ENCODE data around the gene GRAMD1C. TPM values are rescaled to one million over a fixed set of nuclear protein-coding genes. Genes with fewer than 3 reads are reported as not detected.
"Not testable (repeated sequence)": the region's sequence is repeated elsewhere in the genome, so short reads cannot be mapped to it uniquely, and the experiment has no call there.

The GRAMD1C gene
- total RNA-seq, 2 donors from 2014 or later: 1.4 to 3.0 TPM

DNA sequence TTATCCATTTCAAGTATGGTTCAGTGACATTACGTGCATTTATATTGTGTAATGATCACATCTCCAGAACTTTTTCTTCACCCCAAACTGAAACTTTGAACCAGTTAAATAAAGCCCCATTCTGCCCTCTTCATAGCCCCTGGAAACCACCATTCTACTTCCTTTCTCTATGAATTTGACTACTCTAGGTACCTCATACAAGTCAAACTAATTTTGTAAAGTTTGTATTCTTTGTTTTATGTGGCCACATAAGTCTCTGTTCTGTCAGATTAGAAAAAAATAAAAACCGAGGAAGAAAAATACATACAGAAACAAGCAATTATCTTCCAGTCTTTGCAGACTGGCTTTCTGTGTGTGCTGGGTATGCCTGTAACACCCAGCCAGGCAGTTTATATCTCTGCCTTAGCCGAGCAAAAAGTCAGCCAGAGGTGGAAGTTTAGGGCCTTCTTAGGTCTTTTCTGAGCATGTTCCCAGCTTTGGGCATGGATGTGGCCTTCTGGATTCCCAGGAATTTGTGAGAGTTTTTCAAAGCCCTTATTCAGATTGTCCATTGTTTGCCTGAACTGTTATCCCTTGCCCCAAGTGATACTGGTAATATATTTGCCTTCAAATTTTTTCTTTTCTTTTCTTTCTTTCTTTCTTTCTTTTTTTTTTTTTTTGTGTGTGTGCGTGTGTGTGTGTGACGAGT, 6.0 kb upstream of the GRAMD1C start:
- H3K27ac Mint-ChIP-seq: no peak overlapping the region
- ATAC-seq (replicated peaks in 1 of 2): peak; percentile 73 to 88
- peaks cover 2 to 7% of the 10 kb centered on the region in 2 donors for H3K9me3 Mint-ChIP-seq

DNA sequence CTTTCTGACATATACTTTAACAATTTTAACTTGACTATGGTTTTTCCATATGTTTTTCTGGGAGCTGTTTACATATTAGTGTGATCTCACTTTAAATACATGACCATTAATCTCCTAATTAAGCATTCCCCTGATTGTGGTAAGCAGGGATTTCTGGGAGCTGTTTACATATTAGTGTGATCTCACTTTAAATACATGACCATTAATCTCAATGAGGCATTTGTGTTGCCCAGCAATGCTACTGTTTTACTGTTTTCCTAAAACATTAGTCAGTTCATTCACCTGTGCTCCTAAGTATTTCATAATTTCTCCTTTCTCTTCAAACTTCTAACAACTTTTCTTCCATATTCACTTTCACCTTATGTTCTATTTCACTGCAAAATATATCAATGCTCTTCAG, 3.6 kb upstream of the GRAMD1C start:
- no peak overlapping the region for H3K27ac Mint-ChIP-seq
- H3K36me3 Mint-ChIP-seq (ENCODE audit: insufficient read depth in 2 of 2): peaks cover 0 to 2% of the 10 kb centered on the region in 2 donors
- peaks cover 17% of the 10 kb centered on the region for H3K4me1 Mint-ChIP-seq (ENCODE audit: low read depth)
- H3K27me3 Mint-ChIP-seq (ENCODE audit: low read depth): peaks cover 5% of the 10 kb centered on the region
- H3K9me3 Mint-ChIP-seq: peaks cover 2 to 7% of the 10 kb centered on the region in 2 donors
- H3K4me3 Mint-ChIP-seq: no peak overlapping the region
- DNase-seq: no peak
- no peak for ATAC-seq (replicated peaks in 1 of 2)

More for the DNA sequence above, 6.0 kb upstream of the GRAMD1C start:
- H3K4me3 Mint-ChIP-seq: no peak overlapping the region
- H3K4me1 Mint-ChIP-seq (ENCODE audit: low read depth): peaks cover 10% of the 10 kb centered on the region
- peaks cover 0 to 2% of the 10 kb centered on the region in 2 donors for H3K36me3 Mint-ChIP-seq (ENCODE audit: insufficient read depth in 2 of 2)
- no peak for DNase-seq
- H3K27me3 Mint-ChIP-seq (ENCODE audit: low read depth): no peaks in the 10 kb centered on the region

DNA sequence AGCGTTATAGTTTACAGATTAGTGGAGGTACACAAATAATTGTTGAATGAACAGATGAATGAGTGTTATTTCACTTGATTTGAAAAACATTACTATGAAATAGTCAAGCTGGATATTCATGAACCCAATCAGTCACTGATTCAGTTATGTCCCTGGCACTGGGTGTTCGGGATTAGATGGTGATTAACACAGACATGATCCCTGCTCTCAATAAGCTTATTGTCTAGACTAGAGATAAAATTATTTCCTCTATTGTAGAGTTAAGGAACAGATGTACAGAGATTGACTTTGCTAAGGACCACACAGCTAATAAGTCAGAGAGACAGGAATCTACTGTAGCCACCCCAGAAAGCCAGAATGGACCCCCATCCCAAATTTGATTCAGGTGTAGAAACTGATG, 963 bp downstream of the GRAMD1C start:
- Mint-ChIP-seq H3K4me1 (ENCODE audit: low read depth) (peaks cover 7% of the 10 kb centered on the region), H3K27me3 (ENCODE audit: low read depth) (peaks cover 5% of the 10 kb centered on the region), H3K9me3 (no peaks in the 10 kb centered on the region), H3K4me3 (peak overlapping the region; percentile 83 to 92), H3K36me3 (ENCODE audit: insufficient read depth in 2 of 2) (no peaks in the 10 kb centered on the region), H3K27ac (no peak overlapping the region)
- ATAC-seq (replicated peaks in 1 of 2) (no peak), DNase-seq (no peak)

DNA sequence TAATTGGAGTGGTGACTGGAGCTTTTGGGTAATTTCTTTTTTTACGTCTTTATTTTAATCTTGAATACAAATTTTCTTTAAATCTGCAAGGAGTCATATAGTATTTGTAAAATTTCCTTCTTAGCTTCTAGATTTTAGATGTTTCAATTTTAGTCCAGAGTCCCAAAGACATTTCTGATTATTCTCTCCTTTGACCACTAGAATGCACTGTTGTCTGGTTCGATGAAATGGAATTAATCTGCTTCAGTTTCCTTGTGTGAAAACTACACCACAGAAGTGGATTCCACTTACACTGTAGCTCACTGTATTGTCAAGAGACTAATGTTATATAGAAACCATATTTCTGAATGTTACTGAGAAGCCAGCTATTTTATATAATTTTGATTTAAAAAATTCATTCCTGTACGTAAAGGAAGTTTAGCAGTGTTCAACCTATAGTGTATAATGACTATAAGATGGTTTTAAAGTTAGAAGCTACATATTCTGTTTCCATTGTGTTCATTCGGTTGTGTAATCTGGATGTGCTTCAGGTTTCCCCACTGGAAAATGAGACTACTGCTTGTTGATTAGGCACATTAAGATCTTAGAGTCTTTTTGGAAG, 6.1 kb downstream of the GRAMD1C start:
- Mint-ChIP-seq H3K9me3 (no peaks in the 10 kb centered on the region), H3K27ac (no peak overlapping the region), H3K4me3 (no peak overlapping the region), H3K4me1 (ENCODE audit: low read depth) (no peaks in the 10 kb centered on the region), H3K36me3 (ENCODE audit: insufficient read depth in 2 of 2) (no peaks in the 10 kb centered on the region), H3K27me3 (ENCODE audit: low read depth) (no peaks in the 10 kb centered on the region)
- no peak for ATAC-seq (replicated peaks in 1 of 2)
- no peak for DNase-seq

DNA sequence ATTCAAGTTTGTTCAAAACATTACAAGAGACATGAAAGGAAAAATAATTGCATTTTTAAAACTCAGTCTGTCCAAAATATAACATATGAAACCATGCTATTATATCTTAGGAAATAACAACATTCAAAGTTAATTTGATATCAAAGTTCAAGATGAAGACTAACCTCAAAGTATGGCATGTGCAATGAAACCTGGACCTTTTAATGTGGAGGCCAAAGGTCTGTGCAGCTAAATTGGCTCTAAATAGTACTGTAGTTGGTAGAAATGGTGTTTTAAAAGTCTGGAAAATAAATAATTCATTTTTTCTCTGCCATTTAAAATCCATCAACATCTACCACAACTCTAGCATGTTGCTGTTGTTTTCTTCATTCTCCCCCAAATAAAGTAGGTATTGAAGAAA, 8.7 kb downstream of the GRAMD1C start:
- Mint-ChIP-seq H3K4me3 (no peak overlapping the region), H3K36me3 (ENCODE audit: insufficient read depth in 2 of 2) (no peaks in the 10 kb centered on the region), H3K27ac (no peak overlapping the region), H3K9me3 (no peaks in the 10 kb centered on the region), H3K27me3 (ENCODE audit: low read depth) (no peaks in the 10 kb centered on the region), H3K4me1 (ENCODE audit: low read depth) (no peaks in the 10 kb centered on the region)
- ATAC-seq (replicated peaks in 1 of 2): no peak
- no peak for DNase-seq

DNA sequence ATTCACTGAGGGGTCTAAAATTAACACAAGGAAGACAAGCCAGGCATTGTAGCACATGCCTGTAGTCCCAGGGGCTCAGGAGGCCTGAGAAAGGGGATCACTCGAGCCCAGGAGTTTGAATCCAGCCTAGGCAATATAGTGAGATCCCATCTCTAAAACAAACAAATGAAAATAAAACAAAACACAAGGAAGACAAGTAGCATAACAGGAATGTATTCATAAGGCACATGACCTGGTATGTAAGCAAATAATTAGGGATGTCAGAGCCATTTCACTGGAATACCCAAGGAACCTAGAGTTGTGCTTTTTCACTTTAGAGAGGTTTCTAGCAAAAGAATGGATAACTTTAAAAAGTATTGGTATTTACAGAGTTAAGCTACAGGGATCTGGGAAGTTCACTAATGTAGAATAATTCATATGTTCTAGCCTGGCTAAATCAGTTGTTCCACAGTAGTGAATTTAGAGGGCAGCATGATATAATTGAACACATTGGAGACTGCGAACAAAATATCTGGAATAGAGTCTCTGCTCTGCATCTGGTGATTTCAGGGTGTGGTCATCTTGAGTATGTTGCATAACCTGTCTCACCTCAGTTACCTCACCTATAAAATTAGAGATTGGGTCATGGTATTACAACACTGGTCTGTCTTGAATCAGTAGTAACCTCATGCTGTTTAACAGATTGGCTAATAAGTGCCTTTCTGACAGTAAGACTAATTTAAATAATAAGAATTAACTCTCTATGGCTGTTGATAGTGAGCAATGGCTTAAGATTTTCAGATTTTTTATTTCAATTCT, 9.3 kb downstream of the GRAMD1C start:
- H3K4me1 Mint-ChIP-seq (ENCODE audit: low read depth): no peaks in the 10 kb centered on the region
- no peaks in the 10 kb centered on the region for H3K27me3 Mint-ChIP-seq (ENCODE audit: low read depth)
- H3K9me3 Mint-ChIP-seq: no peaks in the 10 kb centered on the region
- ATAC-seq (replicated peaks in 1 of 2): no peak
- no peak for DNase-seq
- H3K4me3 Mint-ChIP-seq: no peak overlapping the region
- H3K36me3 Mint-ChIP-seq (ENCODE audit: insufficient read depth in 2 of 2): no peaks in the 10 kb centered on the region
- no peak overlapping the region for H3K27ac Mint-ChIP-seq

DNA sequence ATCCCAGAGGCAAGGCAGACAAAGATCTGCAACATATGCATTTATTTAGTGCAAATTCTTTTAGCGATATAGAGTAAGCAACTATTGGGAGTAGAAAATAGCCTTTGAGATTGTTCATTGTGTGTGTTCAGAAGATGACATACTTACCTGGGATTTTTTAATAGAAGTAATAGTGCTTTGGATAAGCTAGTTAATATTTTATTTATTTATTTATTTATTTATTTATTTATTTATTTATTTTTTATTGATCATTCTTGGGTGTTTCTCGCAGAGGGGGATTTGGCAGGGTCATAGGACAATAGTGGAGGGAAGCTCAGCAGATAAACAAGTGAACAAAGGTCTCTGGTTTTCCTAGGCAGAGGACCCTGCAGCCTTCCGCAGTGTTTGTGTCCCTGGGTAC, 10.5 kb downstream of the GRAMD1C start:
- H3K4me1 Mint-ChIP-seq (ENCODE audit: low read depth); DNase-seq; ATAC-seq (replicated peaks in 1 of 2); H3K4me3 Mint-ChIP-seq; H3K36me3 Mint-ChIP-seq (ENCODE audit: insufficient read depth in 2 of 2); H3K9me3 Mint-ChIP-seq; H3K27me3 Mint-ChIP-seq (ENCODE audit: low read depth); H3K27ac Mint-ChIP-seq: not testable (repeated sequence)

DNA sequence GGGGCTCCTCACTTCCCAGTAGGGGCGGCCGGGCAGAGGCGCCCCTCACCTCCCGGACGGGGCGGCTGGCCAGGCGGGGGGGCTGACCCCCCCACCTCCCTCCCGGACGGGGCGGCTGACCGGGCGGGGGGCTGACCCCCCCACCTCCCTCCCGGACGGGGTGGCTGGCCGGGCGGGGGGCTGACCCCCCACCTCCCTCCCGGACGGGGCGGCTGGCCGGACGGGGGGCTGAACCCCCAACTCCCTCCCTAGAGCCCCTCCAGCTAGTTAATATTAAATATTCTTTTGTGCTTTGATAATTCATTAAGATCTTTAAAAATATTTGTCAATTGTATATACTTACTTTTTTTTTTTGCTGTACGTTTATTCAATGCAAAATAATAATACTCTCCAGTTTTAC, 11.3 kb downstream of the GRAMD1C start:
- H3K27me3 Mint-ChIP-seq (ENCODE audit: low read depth); ATAC-seq (replicated peaks in 1 of 2); DNase-seq; H3K4me1 Mint-ChIP-seq (ENCODE audit: low read depth); H3K36me3 Mint-ChIP-seq (ENCODE audit: insufficient read depth in 2 of 2); H3K4me3 Mint-ChIP-seq; H3K9me3 Mint-ChIP-seq; H3K27ac Mint-ChIP-seq: not testable (repeated sequence)

DNA sequence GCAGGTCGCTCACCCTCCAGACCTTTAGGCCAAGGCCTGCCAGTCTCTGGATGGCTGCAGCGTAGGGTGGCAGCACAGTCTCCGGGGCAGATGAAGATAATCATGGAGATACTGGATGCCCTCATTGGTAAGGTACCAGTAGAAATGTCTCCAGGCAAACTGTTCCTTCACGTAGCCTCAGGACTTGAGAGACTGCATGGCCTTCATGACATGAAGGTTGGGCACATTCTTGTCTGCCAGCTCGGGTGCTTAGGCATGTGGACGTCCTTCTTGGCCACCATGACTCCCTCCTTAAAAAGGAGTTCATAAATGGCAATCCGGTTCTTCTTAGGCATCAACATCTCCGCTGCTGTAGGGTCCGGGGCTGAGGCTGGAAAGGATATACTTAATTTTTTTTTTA, 11.8 kb downstream of the GRAMD1C start:
- ATAC-seq (replicated peaks in 1 of 2); H3K27me3 Mint-ChIP-seq (ENCODE audit: low read depth); H3K27ac Mint-ChIP-seq; H3K9me3 Mint-ChIP-seq; H3K4me3 Mint-ChIP-seq; DNase-seq; H3K36me3 Mint-ChIP-seq (ENCODE audit: insufficient read depth in 2 of 2); H3K4me1 Mint-ChIP-seq (ENCODE audit: low read depth): not testable (repeated sequence)

DNA sequence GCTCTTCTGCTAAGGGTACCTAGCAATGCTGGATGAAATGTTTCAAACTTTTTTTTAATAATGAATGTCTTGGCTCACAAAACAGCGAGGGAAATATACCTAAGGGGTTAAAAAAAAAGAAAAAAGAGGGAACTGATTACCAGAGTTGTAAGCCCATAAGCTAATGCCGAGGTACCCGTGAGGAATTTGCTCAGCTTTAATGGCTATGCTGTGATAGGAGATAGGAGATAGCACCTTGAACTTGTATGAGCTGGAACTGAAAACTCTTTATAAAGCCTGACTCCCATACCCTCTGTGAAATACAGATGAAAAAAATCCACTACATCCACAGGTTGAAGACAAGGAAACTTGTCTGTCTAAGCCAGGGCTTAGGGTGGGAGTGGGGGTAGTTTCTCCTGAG, 13.9 kb downstream of the GRAMD1C start:
- H3K4me3 Mint-ChIP-seq: no peak overlapping the region
- no peaks in the 10 kb centered on the region for H3K9me3 Mint-ChIP-seq
- DNase-seq (no peak), ATAC-seq (replicated peaks in 1 of 2) (no peak)
- no peaks in the 10 kb centered on the region for H3K36me3 Mint-ChIP-seq (ENCODE audit: insufficient read depth in 2 of 2)
- H3K4me1 Mint-ChIP-seq (ENCODE audit: low read depth): no peaks in the 10 kb centered on the region
- H3K27ac Mint-ChIP-seq: no peak overlapping the region
- H3K27me3 Mint-ChIP-seq (ENCODE audit: low read depth): peaks cover 9% of the 10 kb centered on the region

DNA sequence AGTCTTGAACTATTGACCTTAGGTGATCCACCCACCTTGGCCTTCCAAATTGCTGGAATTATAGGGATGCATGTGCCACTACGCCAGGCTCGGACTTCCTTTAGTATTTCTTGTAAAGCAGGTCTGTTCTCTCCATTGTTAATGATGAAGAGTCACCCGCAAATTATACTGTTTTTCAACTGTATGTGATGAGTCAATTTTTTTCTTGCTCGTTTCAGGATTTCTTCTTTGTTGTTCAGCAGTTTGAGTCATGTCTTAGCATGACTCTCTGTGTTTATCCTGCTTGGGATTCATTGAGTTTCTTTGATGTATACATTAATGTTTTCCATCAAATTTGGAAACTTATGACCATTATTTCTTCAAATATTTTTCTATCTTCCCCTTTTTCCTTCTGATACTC, 28.9 kb downstream of the GRAMD1C start:
- H3K27ac Mint-ChIP-seq: no peak overlapping the region
- no peaks in the 10 kb centered on the region for H3K27me3 Mint-ChIP-seq (ENCODE audit: low read depth)
- peak; percentile 53 to 71 for ATAC-seq (replicated peaks in 1 of 2)
- peaks cover 0 to 2% of the 10 kb centered on the region in 2 donors for H3K9me3 Mint-ChIP-seq
- peaks cover 0 to 2% of the 10 kb centered on the region in 2 donors for H3K36me3 Mint-ChIP-seq (ENCODE audit: insufficient read depth in 2 of 2)
- H3K4me1 Mint-ChIP-seq (ENCODE audit: low read depth): peaks cover 8% of the 10 kb centered on the region
- no peak overlapping the region for H3K4me3 Mint-ChIP-seq
- no peak for DNase-seq

DNA sequence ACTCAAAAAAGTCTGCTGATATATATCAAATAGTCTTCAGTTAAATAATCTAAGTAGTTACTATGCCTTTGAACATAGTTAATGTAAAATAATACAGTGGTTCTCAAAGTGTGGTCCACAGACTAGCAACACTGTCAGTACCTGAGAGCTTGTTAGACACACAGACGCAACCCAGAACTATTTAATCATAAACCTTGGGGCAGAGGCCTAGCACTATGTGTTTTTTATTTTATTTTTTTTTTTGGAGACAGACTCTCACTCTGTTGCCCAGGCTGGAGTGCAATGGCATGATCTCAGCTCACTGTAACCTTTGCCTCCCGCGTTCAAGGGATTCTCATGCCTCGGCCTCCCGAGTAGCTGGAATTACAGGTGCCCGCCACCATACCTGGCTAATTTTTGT, 34.7 kb downstream of the GRAMD1C start:
- Mint-ChIP-seq H3K4me1 (ENCODE audit: low read depth) (no peaks in the 10 kb centered on the region), H3K36me3 (ENCODE audit: insufficient read depth in 2 of 2) (peaks cover 0 to 2% of the 10 kb centered on the region in 2 donors), H3K4me3 (no peak overlapping the region), H3K9me3 (peaks cover 0 to 1% of the 10 kb centered on the region in 2 donors), H3K27ac (no peak overlapping the region), H3K27me3 (ENCODE audit: low read depth) (no peaks in the 10 kb centered on the region)
- no peak for DNase-seq
- ATAC-seq (replicated peaks in 1 of 2): no peak

DNA sequence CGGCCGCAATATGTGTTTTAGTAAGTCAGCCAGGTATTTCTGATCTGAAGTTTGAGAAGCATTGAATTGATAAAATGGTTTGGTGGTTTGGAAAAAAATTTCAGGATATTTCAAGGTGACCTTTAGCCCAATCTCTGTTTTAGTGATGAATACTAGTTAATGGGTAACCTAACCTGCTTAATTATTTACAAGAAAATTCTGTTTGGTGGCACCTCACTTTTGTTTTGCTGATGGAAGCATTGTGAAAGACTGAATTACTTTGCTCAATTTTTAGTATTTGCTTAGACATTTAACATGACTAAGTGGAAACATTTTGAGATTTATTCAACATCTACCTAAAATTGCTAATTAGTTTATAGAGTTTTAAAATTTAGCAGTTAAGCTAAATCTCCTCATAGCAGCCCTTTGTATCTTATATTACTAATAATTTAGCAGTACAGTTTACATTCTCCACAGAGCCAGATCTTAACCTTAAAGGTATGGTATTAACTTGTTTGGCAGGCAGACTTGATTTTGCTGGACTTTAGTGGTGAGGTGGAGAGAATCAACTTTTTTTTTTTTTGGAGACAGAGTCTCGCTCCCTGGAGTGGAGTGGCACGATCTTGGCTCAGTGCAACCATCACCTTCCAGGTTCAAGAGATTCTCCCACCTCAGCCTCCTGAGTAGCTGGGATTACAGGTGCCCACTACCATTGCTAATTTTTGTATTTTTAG, 35.4 kb downstream of the GRAMD1C start:
- no peaks in the 10 kb centered on the region for H3K9me3 Mint-ChIP-seq
- no peaks in the 10 kb centered on the region for H3K4me1 Mint-ChIP-seq (ENCODE audit: low read depth)
- no peaks in the 10 kb centered on the region for H3K27me3 Mint-ChIP-seq (ENCODE audit: low read depth)
- no peak overlapping the region for H3K27ac Mint-ChIP-seq
- no peak for ATAC-seq (replicated peaks in 1 of 2)
- no peak for DNase-seq
- H3K4me3 Mint-ChIP-seq: no peak overlapping the region
- H3K36me3 Mint-ChIP-seq (ENCODE audit: insufficient read depth in 2 of 2): no peaks in the 10 kb centered on the region
